ENCODE results near the gene IFIT1. TPM values are rescaled to one million over a fixed set of nuclear protein-coding genes. Genes with fewer than 3 reads are reported as not detected.
"Not testable (repeated sequence)": the region's sequence is repeated elsewhere in the genome, so short reads cannot be mapped to it uniquely, and the experiment has no call there.

Gene IFIT1
- total RNA-seq, 1 donor from 2014 or later = 9.8 TPM

- DNase-seq (ENCODE audit: low spot score); intact Hi-C loops (cut with DNase I): not testable (repeated sequence)
Measured at GRCh38 chr10:89391226-89391576, 1.2 kb upstream of the IFIT1 start.

GRCh38 chr10:89392974-89393373 lies 551 bp downstream of the IFIT1 start:
- intact Hi-C loops (cut with DNase I) = loop anchor here (1.0 to 2.0 kb wide), 2 partner anchors 19 to 22 kb away; partner anchors contain the start of gene IFIT5
- DNase-seq (ENCODE audit: low spot score) = no peak

GRCh38 chr10:89393898-89394297 lies 1.5 kb downstream of the IFIT1 start:
- DNase-seq (ENCODE audit: low spot score) = no peak
- intact Hi-C loops (cut with DNase I) = loop anchor here (2.0 kb wide), 1 partner anchor 21 kb away; the partner anchor contains the start of gene IFIT5

- DNase-seq (ENCODE audit: low spot score) = no peak
- intact Hi-C loops (cut with DNase I) = no loop called here
Measured at GRCh38 chr10:89395141-89395540, 2.7 kb downstream of the IFIT1 start.

GRCh38 chr10:89398003-89398749 lies 5.8 kb downstream of the IFIT1 start:
- intact Hi-C loops (cut with DNase I) = no loop called here
- no peak for DNase-seq (ENCODE audit: low spot score)

- intact Hi-C loops (cut with DNase I) = no loop called here
- DNase-seq (ENCODE audit: low spot score) = no peak
Measured at GRCh38 chr10:89399956-89400355, 7.5 kb downstream of the IFIT1 start.

GRCh38 chr10:89403043-89403442 lies 10.6 kb downstream of the IFIT1 start:
- DNase-seq (ENCODE audit: low spot score) = no peak
- intact Hi-C loops (cut with DNase I) = no loop called here

GRCh38 chr10:89404104-89405047 lies 12.0 kb downstream of the IFIT1 start:
- DNase-seq (ENCODE audit: low spot score) = no peak
- intact Hi-C loops (cut with DNase I) = no loop called here

- intact Hi-C loops (cut with DNase I); DNase-seq (ENCODE audit: low spot score): not testable (repeated sequence)
Measured at GRCh38 chr10:89406178-89406577, 13.8 kb downstream of the IFIT1 start.

- DNase-seq (ENCODE audit: low spot score); intact Hi-C loops (cut with DNase I): not testable (repeated sequence)
Measured at GRCh38 chr10:89407792-89408191, 15.4 kb downstream of the IFIT1 start.

GRCh38 chr10:89409282-89409681 lies 16.9 kb downstream of the IFIT1 start:
- DNase-seq (ENCODE audit: low spot score); intact Hi-C loops (cut with DNase I): not testable (repeated sequence)

- DNase-seq (ENCODE audit: low spot score); intact Hi-C loops (cut with DNase I): not testable (repeated sequence)
Measured at GRCh38 chr10:89410551-89410950, 18.1 kb downstream of the IFIT1 start.

GRCh38 chr10:89411135-89411534 lies 18.7 kb downstream of the IFIT1 start:
- intact Hi-C loops (cut with DNase I); DNase-seq (ENCODE audit: low spot score): not testable (repeated sequence)

- intact Hi-C loops (cut with DNase I); DNase-seq (ENCODE audit: low spot score): not testable (repeated sequence)
Measured at GRCh38 chr10:89412276-89412675, 19.9 kb downstream of the IFIT1 start.

GRCh38 chr10:89413398-89413912 lies 21.0 kb downstream of the IFIT1 start:
- no peak for DNase-seq (ENCODE audit: low spot score)
- intact Hi-C loops (cut with DNase I) = no loop called here

- intact Hi-C loops (cut with DNase I) = loop anchor here (2.0 kb wide), 1 partner anchor 22 kb away; the partner anchor contains the start of gene IFIT1
- DNase-seq (ENCODE audit: low spot score) = peak; percentile 89
Measured at GRCh38 chr10:89414146-89414878, 21.9 kb downstream of the IFIT1 start, which contains the start of gene IFIT5. Gene IFIT5, plus strand, starts transcription at chr10:89414568. Its CDS starts 231 bp downstream, at chr10:89414799.

GRCh38 chr10:89414879-89415821 lies 22.7 kb downstream of the IFIT1 start:
- intact Hi-C loops (cut with DNase I) = loop anchor here (2.0 kb wide), 1 partner anchor 22 kb away; the partner anchor contains the start of gene IFIT1
- DNase-seq (ENCODE audit: low spot score) = peak; percentile 83

GRCh38 chr10:89416465-89416864 lies 24.0 kb downstream of the IFIT1 start:
- intact Hi-C loops (cut with DNase I) = no loop called here
- no peak for DNase-seq (ENCODE audit: low spot score)

Data from cardiac septum (tissue), 1 donor.